Activated CD8-positive, alpha-beta memory T cell treated with anti-CD3 and anti-CD28 coated beads for 4 hours (primary cell): ENCODE measurements around the gene HMGB1.

Source experiments
- DNase-seq, 2 donors: peaks; one replicate each; pipeline ENCODE4 v3.0.0-alpha.2; 2020; ENCODE audit warnings: low read depth in 2 of 2

HMGB1 gene

GRCh38 chr13:30465593-30466357 lies at the start of gene HMGB1:
HMGB1 (minus strand) TSS chr13:30465936; CDS start chr13:30463680, 2,256 bp downstream.
- DNase-seq: peak; percentile 91 to 96

GRCh38 chr13:30510811-30511371 lies 45.2 kb upstream of the HMGB1 start:
- no peak for DNase-seq

- DNase-seq: no peak
Measured at GRCh38 chr13:30510091-30510490, 44.4 kb upstream of the HMGB1 start.

- no peak for DNase-seq
Measured at GRCh38 chr13:30509254-30510050, 43.7 kb upstream of the HMGB1 start.

- no peak for DNase-seq
Measured at GRCh38 chr13:30504081-30504480, 38.3 kb upstream of the HMGB1 start.

- DNase-seq: no peak
Measured at GRCh38 chr13:30502237-30502636, 36.5 kb upstream of the HMGB1 start.

- no peak for DNase-seq
Measured at GRCh38 chr13:30499338-30499737, 33.6 kb upstream of the HMGB1 start.

GRCh38 chr13:30496147-30496546 lies 30.4 kb upstream of the HMGB1 start:
- DNase-seq: no peak

- no peak for DNase-seq
Measured at GRCh38 chr13:30495746-30496145, 30.0 kb upstream of the HMGB1 start.

- no peak for DNase-seq
Measured at GRCh38 chr13:30493658-30494381, 28.1 kb upstream of the HMGB1 start.

- no peak for DNase-seq
Measured at GRCh38 chr13:30487075-30487470, 21.3 kb upstream of the HMGB1 start.

GRCh38 chr13:30486230-30487074 lies 20.7 kb upstream of the HMGB1 start:
- DNase-seq: no peak

- DNase-seq: no peak
Measured at GRCh38 chr13:30481241-30481760, 15.6 kb upstream of the HMGB1 start.

- no peak for DNase-seq
Measured at GRCh38 chr13:30480292-30480950, 14.7 kb upstream of the HMGB1 start.

- no peak for DNase-seq
Measured at GRCh38 chr13:30479883-30480219, 14.1 kb upstream of the HMGB1 start.

GRCh38 chr13:30479154-30479882 lies 13.6 kb upstream of the HMGB1 start:
- no peak for DNase-seq

- DNase-seq: no peak
Measured at GRCh38 chr13:30477346-30478195, 11.8 kb upstream of the HMGB1 start.

GRCh38 chr13:30473675-30474074 lies 7.9 kb upstream of the HMGB1 start:
- DNase-seq: no peak

GRCh38 chr13:30466841-30467252 lies 1.1 kb upstream of the HMGB1 start:
- DNase-seq: no peak
